T-helper 1 cell (primary cell): ENCODE measurements around the gene SLC35A2.

Source experiments
- DNase-seq, 5 donors: peaks; one replicate each; pipeline ENCODE4 v3.0.0-alpha.2; 2012 to 2020
- total RNA-seq, 4 donors: gene quantifications; one replicate each; lab custom pipeline; 2026; lab: John Stamatoyannopoulos, UW

The SLC35A2 gene
- 23.0 to 48.1 (median 38.4) reads per million in 4 donors for total RNA-seq

DNA sequence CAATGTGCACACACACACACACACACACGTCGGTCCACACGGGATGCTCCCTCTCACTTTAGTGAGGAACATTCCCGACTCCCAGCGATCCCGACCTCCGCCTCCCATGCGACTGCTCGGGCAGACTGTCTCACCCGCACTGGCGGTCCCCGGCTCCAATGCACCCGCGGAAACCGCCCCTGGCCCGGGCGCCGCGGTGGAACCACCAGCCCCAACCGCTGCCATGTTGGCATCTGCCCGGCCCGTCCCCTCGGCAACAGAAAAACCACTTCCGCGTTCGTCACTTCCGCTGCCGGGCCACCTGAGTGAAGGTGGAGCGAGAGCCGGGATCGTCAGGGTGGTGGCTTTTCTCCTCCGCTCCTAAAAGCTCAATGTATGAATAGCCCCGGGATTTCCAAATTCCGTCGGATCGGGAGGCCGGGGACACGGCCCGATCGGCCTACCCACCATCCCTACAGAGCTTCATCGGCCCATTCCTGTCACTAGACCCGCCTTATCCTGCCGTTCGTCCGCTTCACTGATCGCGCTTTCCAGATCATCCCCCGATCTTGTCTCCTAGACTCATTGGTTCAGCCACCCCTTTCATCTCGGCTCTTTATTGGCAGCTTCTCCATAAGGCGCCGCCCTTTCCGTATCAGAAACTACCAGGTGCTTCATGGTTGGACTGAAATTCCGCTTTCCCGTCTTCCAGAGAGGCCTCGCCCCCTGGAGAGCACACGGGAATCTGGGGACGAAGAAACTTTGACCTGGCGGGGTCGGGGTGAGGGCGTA is at the start of gene SLC35A2:
Gene SLC35A2, minus strand, starts transcription at position 235 of the 771 bp plus-strand sequence. Its CDS starts 10 bp downstream, at position 225.
- DNase-seq: peak; percentile 71 to 88 (median 82)

- DNase-seq: no peak
Observed at GRCh38 chrX:48960291-48960690, 48.8 kb upstream of the SLC35A2 start.

GRCh38 chrX:48958635-48959094 is 47.2 kb upstream of the SLC35A2 start:
- DNase-seq: peak in 1 of 5 donors; percentile 16

GRCh38 chrX:48957827-48958634 is 46.6 kb upstream of the SLC35A2 start:
- peak; percentile 87 to 97 (median 91) for DNase-seq

DNA sequence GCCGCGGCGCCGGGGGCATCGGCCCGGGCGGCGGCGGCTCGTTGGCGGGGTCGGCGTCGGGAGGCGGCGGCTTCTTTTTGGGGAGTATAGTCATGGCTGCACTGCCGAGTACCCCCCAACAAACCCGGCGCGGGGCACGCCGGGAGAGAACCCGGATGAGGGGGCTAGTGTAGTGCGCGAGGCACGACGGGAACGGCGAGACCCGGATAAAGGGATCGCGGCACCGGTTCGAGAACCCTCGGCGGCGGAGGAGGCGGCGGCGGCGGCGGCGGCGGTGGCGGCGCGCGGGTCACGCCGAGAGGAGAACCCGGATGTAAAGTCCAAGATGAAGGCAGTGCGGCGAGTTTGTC is 46.0 kb upstream of the SLC35A2 start, which contains the start of gene OTUD5:
Gene OTUD5, minus strand, starts transcription at position 131 of the 350 bp plus-strand sequence. Its CDS starts 37 bp downstream, at position 94.
- DNase-seq: peak in 3 of 5 donors; percentile 54 to 67 (median 58)

GRCh38 chrX:48956728-48957414 is 45.4 kb upstream of the SLC35A2 start:
- DNase-seq: peak in 4 of 5 donors; percentile 35 to 60 (median 46)

GRCh38 chrX:48948589-48948988 is 37.1 kb upstream of the SLC35A2 start:
- DNase-seq: no peak

- peak in 4 of 5 donors; percentile 30 to 60 (median 39) for DNase-seq
Observed at GRCh38 chrX:48945517-48946348, 34.3 kb upstream of the SLC35A2 start.

DNA sequence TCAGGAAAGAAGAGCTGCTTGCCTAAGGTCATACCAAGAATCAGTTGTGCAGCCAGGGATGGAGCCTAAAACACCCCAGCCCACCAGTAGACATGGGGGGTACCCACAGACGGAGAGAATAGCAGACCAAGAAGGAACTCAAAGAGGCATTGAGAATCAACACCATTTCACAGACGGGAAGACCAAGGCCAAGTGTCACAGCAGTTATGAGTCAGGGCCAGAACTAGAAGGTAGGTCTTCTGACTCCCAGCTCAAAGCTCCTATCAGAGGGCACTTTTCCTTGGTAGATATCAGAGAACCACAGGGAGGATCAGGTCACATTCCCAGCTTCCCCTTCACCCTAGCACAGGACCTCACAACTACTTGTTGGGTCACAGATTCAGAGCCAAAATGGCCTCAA is 31.4 kb upstream of the SLC35A2 start:
- DNase-seq: peak in 1 of 5 donors; percentile 32

DNA sequence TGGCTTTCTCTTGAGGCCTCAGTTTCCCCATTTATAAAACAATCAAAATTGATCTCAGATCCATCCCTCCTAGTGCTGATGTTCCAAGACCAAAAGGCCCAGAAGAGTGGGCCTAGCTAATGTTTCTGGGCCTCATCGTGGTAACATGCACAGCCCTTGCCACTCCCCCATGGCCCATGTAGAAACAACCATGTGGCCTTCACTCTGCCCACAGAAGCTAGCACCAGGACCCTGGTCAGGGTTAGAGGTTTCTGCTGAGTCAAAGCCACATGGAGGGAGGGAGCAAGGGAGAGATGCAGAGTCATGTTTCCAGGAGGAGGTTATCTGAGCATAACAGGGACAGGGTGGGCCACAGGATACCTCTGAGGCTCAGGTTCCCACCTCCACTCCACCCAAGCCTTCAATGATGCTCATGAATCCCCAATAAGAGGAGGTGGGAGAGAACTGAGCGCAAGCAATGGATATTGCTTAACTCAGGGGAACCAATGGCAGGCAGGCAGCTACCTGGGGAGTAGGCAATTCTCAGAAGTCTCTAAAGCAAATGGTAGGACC is 29.0 kb upstream of the SLC35A2 start:
- DNase-seq: peak in 1 of 5 donors; percentile 40

GRCh38 chrX:48939524-48940228 is 28.2 kb upstream of the SLC35A2 start:
- peak in 1 of 5 donors; percentile 17 for DNase-seq

DNA sequence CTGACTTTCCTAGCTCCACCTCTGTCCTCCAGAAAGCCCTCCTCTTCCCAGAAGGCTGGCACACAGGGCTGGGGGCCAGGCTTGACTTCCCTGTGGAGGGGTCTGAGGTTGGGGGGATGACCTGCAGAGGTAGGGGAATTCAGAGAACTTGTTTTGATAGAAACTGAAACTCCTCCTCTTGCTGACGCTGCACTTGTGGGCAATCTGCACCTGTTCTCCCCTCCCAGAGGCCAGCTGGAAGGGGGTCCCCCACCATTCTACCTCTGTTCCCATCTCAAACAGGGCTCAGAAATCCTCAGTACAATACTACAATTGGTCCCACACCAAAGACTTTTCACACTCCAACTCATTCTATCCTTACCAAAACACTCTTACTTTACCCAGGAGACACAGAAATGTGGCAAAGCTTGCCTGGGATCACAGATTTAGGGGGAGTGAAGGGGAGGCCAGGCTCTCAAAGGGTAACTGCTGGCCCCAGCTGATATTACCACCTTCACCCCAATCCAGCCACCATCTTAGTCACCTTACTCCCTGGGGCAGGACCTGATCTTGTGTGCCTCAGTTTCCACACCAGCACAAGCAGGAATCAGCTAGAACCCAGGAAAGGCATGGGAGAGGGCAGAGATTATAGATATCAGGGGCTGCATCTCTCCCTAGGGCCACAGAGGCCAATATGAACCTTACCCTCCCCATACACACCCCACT is 27.4 kb upstream of the SLC35A2 start:
- peak; percentile 41 to 92 (median 58) for DNase-seq

- peak; percentile 65 to 98 (median 76) for DNase-seq
Observed at GRCh38 chrX:48937054-48937907, 25.8 kb upstream of the SLC35A2 start.

DNA sequence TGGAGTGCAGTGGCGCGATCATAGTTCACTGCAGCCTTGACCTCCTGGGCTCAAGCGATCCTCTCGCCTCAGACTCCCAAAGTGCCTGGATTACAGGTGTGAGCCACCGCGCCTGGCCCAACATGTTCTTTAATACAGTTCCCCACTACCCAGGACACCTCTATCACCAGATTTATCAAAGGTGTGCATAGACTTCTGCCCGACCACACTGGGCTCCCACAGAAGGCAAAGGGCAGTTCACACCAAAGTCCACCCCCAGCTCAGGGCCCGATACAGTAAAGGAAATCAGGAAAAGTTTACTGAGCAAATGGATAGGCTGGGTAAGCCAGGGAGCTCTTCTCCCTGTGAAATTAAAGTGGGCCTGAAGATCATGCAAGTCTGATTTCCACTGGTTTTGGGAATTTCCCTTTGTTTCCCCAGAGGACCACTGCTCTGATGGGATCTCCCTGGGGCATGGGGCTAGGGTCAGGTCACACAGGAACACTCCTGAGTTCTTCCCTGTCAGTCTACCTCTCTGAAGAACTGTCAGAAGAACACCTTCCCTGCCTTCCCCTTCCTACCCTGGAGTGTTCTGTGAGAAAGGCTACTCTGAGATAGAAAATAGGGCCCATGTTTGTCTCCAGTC is 25.1 kb upstream of the SLC35A2 start:
- DNase-seq: no peak

DNA sequence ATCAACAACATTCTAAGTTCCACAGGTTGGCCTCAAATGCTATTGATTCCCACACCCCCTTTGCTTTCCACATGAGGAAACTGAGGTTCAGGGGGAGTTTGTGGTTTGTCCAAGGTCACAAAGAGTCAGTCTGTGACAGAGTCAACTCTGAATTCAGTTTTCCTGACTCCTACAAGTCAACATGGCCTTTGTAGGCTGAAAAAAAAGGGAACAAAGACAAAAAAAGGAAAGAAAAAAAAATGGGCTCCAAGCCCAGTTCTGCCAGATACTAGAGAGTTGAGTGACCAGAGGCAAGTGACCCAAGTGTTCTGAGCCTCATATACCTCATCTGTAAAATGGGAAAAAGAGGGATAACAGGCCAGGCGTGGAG is 23.8 kb upstream of the SLC35A2 start:
- DNase-seq: no peak

DNA sequence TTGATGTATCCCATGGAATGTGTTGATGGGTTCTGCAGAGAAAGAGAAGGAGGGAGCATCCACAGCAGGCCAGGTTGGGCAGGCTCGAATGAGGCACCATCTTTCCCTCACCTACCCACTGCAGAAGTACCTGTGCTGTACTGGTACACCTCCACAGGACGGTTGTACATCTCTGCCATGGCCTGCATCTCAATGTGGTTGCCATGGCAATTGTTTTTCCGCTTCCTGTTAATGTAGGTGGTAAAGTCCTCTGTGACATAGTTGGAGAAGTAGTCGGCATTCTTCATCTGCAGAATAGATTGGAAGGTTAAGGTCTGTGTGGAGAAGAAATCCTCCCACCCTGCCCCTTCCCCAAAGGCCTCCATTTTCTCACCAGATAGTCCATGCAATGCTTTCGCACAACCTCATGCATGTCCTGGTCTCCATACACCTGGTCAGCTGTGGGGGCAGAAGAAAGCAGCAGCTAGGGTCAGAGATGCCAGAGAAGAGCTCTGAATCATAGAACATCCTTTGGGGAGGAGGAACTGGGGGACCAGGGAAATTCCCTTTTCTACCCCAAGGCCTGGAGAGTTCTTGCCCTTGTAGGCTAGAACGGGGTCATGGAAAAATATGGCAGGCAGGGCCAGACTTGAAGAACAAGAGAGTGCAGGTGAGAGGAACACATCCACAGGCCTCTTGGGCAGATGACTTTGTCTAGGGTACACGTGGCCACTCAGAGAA is 23.3 kb upstream of the SLC35A2 start:
- DNase-seq: peak in 3 of 5 donors; percentile 23 to 64 (median 46)

DNA sequence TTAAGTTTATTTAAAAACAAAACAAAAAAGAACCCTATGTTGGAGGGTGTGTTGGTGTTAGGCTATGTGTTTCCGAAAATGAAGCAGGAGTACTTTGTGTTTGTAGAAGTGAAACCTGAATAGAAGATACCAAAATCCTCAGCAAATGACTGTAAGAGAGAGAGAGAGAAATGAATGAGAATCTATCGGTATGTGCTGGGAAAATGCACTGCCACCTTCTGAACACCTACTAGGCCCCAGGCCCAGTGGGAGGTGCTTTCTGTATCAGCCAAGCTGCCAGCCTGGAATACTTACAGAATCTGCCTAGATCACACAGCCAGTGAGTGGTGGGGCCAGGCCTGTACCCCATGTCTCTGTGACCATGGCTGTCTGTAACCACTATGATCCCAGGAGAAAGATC is 22.3 kb upstream of the SLC35A2 start:
- peak in 1 of 5 donors; percentile 46 for DNase-seq
